IMR-90 (cell line): ENCODE results near the gene ETS1. TPM values are rescaled to one million over a fixed set of nuclear protein-coding genes. Genes with fewer than 3 reads are reported as not detected.

ENCODE experiments used
- ATAC-seq: fragments of 200-7000 bp; cut with Tn5 transposase; 2 replicates; pipeline ENCODE4 v1.9.1; 2020; ENCODE audit warnings: low read depth, mild to moderate bottlenecking, moderate library complexity
- BruUV-seq: library from RNA; stranded (reverse); fragments of 400-500 nt; replicated peaks from 2 replicates; lab custom pipeline; 2021; lab: Mats Ljungman, UMichigan
- CTCF ChIA-PET: fragments of 300-600 bp; formaldehyde crosslinking; extraction: SDS; loops from one replicate; lab custom pipeline; 2021; ENCODE audit warnings: antibody characterized with exemption; lab: Yijun Ruan, JAX
- POLR2A ChIA-PET: fragments of 300-600 bp; sonication (Branson Sonifier 250); formaldehyde crosslinking; loops from one replicate; lab custom pipeline; 2022; ENCODE audit warnings: antibody characterized with exemption; ENCODE audit not compliant: unreplicated experiment; lab: Charles Lee
- DNase-seq: peaks from one replicate; pipeline ENCODE4 v3.0.0; 2013
- H2AFZ ChIP-seq: replicated peaks from 2 replicates; pipeline ENCODE3; 2013; ENCODE audit warnings: low read length, mild to moderate bottlenecking; ENCODE audit not compliant: poor library complexity
- H2AK5ac ChIP-seq: 2 replicates; pipeline ENCODE4 v1.6.1; 2013; ENCODE audit warnings: low read depth, low read length, inconsistent platforms
- H2AK9ac ChIP-seq: replicated peaks from 2 replicates; pipeline ENCODE3; 2013; ENCODE audit warnings: mild to moderate bottlenecking, low read depth, low read length, moderate library complexity; ENCODE audit not compliant: poor library complexity
- H2BK120ac ChIP-seq: 2 replicates; pipeline ENCODE4 v1.6.1; 2013; ENCODE audit warnings: low read depth, low read length, inconsistent platforms
- H2BK15ac ChIP-seq: 3 replicates; pipeline ENCODE4 v1.6.1; 2013; ENCODE audit warnings: low read depth, low read length, inconsistent platforms
- H2BK20ac ChIP-seq: 2 replicates; pipeline ENCODE4 v1.6.1; 2013; ENCODE audit warnings: low read depth, mild to moderate bottlenecking, inconsistent platforms, low read length, moderate library complexity
- H2BK5ac ChIP-seq: 2 replicates; pipeline ENCODE4 v1.6.1; 2013; ENCODE audit warnings: mild to moderate bottlenecking, low read depth, low read length, inconsistent platforms; ENCODE audit not compliant: poor library complexity, severe bottlenecking
- H3K14ac ChIP-seq: replicated peaks from 2 replicates; pipeline ENCODE4 v1.6.1; 2013; ENCODE audit warnings: low read depth, low read length, inconsistent platforms
- H3K18ac ChIP-seq: 2 replicates; pipeline ENCODE4 v1.6.1; 2013; ENCODE audit warnings: low read depth, low read length, control low read depth
- H3K23ac ChIP-seq: 2 replicates; pipeline ENCODE4 v1.6.1; 2013; ENCODE audit warnings: low read depth, low read length, inconsistent platforms
- H3K27ac ChIP-seq: 2 replicates; pipeline ENCODE4 v1.5.1; 2013; ENCODE audit warnings: mild to moderate bottlenecking, control low read depth, low read length; ENCODE audit not compliant: insufficient read depth
- H3K27me3 ChIP-seq: 2 replicates; pipeline ENCODE4 v1.6.1; 2013; ENCODE audit warnings: low read length; ENCODE audit not compliant: control insufficient read depth, insufficient read depth
- H3K36me3 ChIP-seq: 2 replicates; pipeline ENCODE4 v1.6.1; 2013; ENCODE audit warnings: low read length, mixed read lengths; ENCODE audit not compliant: control insufficient read depth, insufficient read depth
- H3K4ac ChIP-seq: 2 replicates; pipeline ENCODE4 v1.6.1; 2013; ENCODE audit warnings: low read depth, low read length, inconsistent platforms
- H3K4me1 ChIP-seq: 2 replicates; pipeline ENCODE4 v1.6.1; 2013; ENCODE audit warnings: low read length, mixed read lengths; ENCODE audit not compliant: control insufficient read depth, insufficient read depth
- H3K4me2 ChIP-seq: 2 replicates; pipeline ENCODE4 v1.6.1; 2013; ENCODE audit warnings: low read depth, mild to moderate bottlenecking, control low read depth, low read length, moderate library complexity
- H3K4me3 ChIP-seq: 2 replicates; pipeline ENCODE4 v1.5.1; 2013; ENCODE audit warnings: low read depth, mild to moderate bottlenecking, control low read depth, low read length, moderate library complexity; ENCODE audit not compliant: insufficient read depth
- H3K56ac ChIP-seq: 2 replicates; pipeline ENCODE4 v1.6.1; 2013; ENCODE audit warnings: low read length, inconsistent platforms; ENCODE audit not compliant: insufficient read depth; ENCODE audit errors: extremely low read depth
- H3K79me1 ChIP-seq, 2 experiments: 2 replicates each; pipeline ENCODE4 v1.6.1; 2013; ENCODE audit warnings: low read length in 2 of 2, inconsistent platforms in 1 of 2, low read depth in 1 of 2
- H3K9ac ChIP-seq: 2 replicates; pipeline ENCODE4 v1.6.1; 2013; ENCODE audit warnings: low read depth, low read length, control low read depth
- H3K9me1 ChIP-seq: 2 replicates; pipeline ENCODE4 v1.6.1; 2013; ENCODE audit warnings: low read length, inconsistent platforms; ENCODE audit not compliant: insufficient read depth
- H3K9me3 ChIP-seq: 2 replicates; pipeline ENCODE4 v1.6.1; 2013; ENCODE audit warnings: low read length; ENCODE audit not compliant: control insufficient read depth, insufficient read depth
- H4K20me1 ChIP-seq: 2 replicates; pipeline ENCODE4 v1.6.1; 2013; ENCODE audit warnings: low read length, inconsistent platforms; ENCODE audit not compliant: insufficient read depth
- H4K5ac ChIP-seq: 2 replicates; pipeline ENCODE4 v1.6.1; 2013; ENCODE audit warnings: mild to moderate bottlenecking, low read depth, low read length, control low read depth
- H4K8ac ChIP-seq, 2 experiments: 2 replicates each; pipeline ENCODE4 v1.6.1; 2013; ENCODE audit warnings: low read depth in 2 of 2, low read length in 2 of 2, control low read depth in 1 of 2, inconsistent platforms in 1 of 2
- H4K91ac ChIP-seq: 2 replicates; pipeline ENCODE4 v1.6.1; 2013; ENCODE audit warnings: low read depth, low read length, inconsistent platforms; ENCODE audit not compliant: insufficient read depth
- BHLHE40 ChIP-seq: fragments of 150-350 bp; IDR thresholded peaks from 2 replicates; pipeline ENCODE4 v1.6.1; 2016; ENCODE audit warnings: mild to moderate bottlenecking, low read depth, low read length
- CEBPB ChIP-seq: IDR thresholded peaks from 2 replicates; pipeline ENCODE4 v1.6.1; 2012; ENCODE audit warnings: low read depth, low read length, improper control_type of control experiment
- FOS ChIP-seq: fragments of 150-350 bp; IDR thresholded peaks from 2 replicates; pipeline ENCODE4 v1.6.1; 2016; ENCODE audit warnings: low read depth, low read length
- MAFK ChIP-seq: IDR thresholded peaks from 2 replicates; pipeline ENCODE4 v1.6.1; 2012; ENCODE audit warnings: low read depth, low read length, improper control_type of control experiment
- MAZ ChIP-seq: IDR thresholded peaks from 2 replicates; pipeline ENCODE4 v1.6.1; 2012; ENCODE audit warnings: low read depth, mild to moderate bottlenecking, low read length, improper control_type of control experiment, moderate library complexity, borderline replicate concordance
- MXI1 ChIP-seq: IDR thresholded peaks from 2 replicates; pipeline ENCODE4 v1.6.1; 2012; ENCODE audit warnings: low read depth, mild to moderate bottlenecking, low read length, moderate library complexity, borderline replicate concordance
- NFE2L2 ChIP-seq: fragments of 150-350 bp; IDR thresholded peaks from 2 replicates; pipeline ENCODE4 v1.6.1; 2016; ENCODE audit warnings: low read depth, mild to moderate bottlenecking, low read length
- RAD21 ChIP-seq: IDR thresholded peaks from 2 replicates; pipeline ENCODE4 v1.6.1; 2012; ENCODE audit warnings: low read length, improper control_type of control experiment
- SMC3 ChIP-seq: fragments of 150-350 bp; IDR thresholded peaks from 2 replicates; pipeline ENCODE4 v1.6.1; 2016; ENCODE audit warnings: low read depth, mild to moderate bottlenecking, antibody characterized with exemption, low read length, moderate library complexity
- WGBS, 2 experiments: methylation state at CpG; one replicate each; pipeline versions ENCODE4 v1.1.5 to v1.1.7; 2013; ENCODE audit warnings: missing lambda C conversion rate in 2 of 2; ENCODE audit not compliant: insufficient read length in 1 of 2; ENCODE audit errors: extremely low coverage in 2 of 2; 5-methylcytosine and 5-hydroxymethylcytosine counted together
- dilution Hi-C: fragments of 300-500 bp; cut with HindIII; formaldehyde crosslinking; loops from one replicate; pipeline ENCODE4 v1.14.3; 2018; ENCODE audit warnings: low sequenced_read_pairs; ENCODE audit not compliant: unreplicated experiment
- in situ Hi-C: fragments of 300-500 bp; cut with MboI; formaldehyde crosslinking; loops from 3 replicates; pipeline ENCODE4 v1.14.3; 2019; ENCODE audit warnings: low sequenced_read_pairs, inconsistent platforms, mixed read lengths
- intact Hi-C: fragments of 100-400 bp; cut with micrococcal nuclease; formaldehyde crosslinking; loops from 2 replicates; pipeline ENCODE4 v1.10.0; 2022
- polyA plus RNA-seq, 3 experiments: library from polyadenylated mRNA; depleted of rRNA; stranded (reverse); fragments of >200 nt; gene quantifications; 2 replicates each; pipeline ENCODE4 v1.2.3, GENCODE V29; 2012; ENCODE audit warnings: low replicate concordance in 1 of 3
- total RNA-seq: library from RNA; depleted of rRNA; stranded (reverse); fragments of >200 nt; gene quantifications from 2 replicates; pipeline ENCODE4 v1.2.3, GENCODE V29; 2012
- TF ChIP-seq, protein P1 (sequence below): fragments of 150-350 bp; IDR thresholded peaks from 2 replicates; pipeline ENCODE4 v1.6.1; 2016; ENCODE audit warnings: low read depth, mild to moderate bottlenecking, low read length, moderate library complexity, borderline replicate concordance
- TF ChIP-seq, protein P2 (sequence below): conservative IDR thresholded peaks from 2 replicates; pipeline ENCODE4 v1.5.1; 2012; ENCODE audit warnings: mild to moderate bottlenecking, low read depth, low read length, improper control_type of control experiment
- TF ChIP-seq, protein P3 (sequence below): fragments of 150-350 bp; IDR thresholded peaks from 2 replicates; pipeline ENCODE4 v1.6.1; 2017; ENCODE audit warnings: mild to moderate bottlenecking, antibody characterized with exemption, low read length, low read depth

The ETS1 gene
- total and polyA plus RNA-seq, 2 of the 4 experiments (the other 2 are of a cell fraction), result 41.2 to 56.3 TPM

DNA sequence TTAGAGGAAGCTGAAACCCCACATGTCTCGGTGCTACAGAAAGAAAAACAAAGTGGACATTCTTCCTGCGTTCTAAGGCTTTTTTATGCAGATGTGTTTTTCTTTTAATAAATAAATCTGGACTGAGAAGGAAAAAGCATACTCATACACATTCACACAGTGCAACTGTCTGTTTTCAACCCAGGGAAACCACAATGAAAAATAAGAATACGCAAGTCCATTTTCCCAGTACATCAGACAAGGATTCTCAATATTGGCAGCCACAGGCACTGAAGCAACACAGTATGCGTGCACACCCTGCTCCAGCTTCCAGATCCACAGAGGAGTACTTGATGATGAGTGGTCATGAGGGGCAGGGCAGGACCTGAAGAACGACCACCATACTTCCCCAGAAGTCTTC lies 86.9 kb downstream of the ETS1 start:
- Histone ChIP-seq H3K18ac (peak overlapping the region; percentile 38), H3K56ac (peak overlapping the region; percentile 14; the same call in 1 of the 2 replicates), H2BK5ac (peak overlapping the region; percentile 76), H2BK120ac (peak overlapping the region; percentile 20; the same call in 1 of the 2 replicates), H3K14ac (peak overlapping the region; percentile 77), H3K23ac (peak overlapping the region; percentile 46; the same call in 1 of the 2 replicates), H3K4me1 (peaks cover 48% of the 10 kb centered on the region), H3K4me2 (peak overlapping the region; percentile 54), H2AFZ (no peak overlapping the region), H3K36me3 (no peaks in the 10 kb centered on the region), H2BK20ac (no peak overlapping the region), H3K4ac (peak overlapping the region; percentile 73; the same call in 1 of the 2 replicates), H3K9me3 (no peaks in the 10 kb centered on the region), H3K27ac (peak overlapping the region; percentile 62; the same call in 1 of the 2 replicates), H4K5ac (peak overlapping the region; percentile 5; the same call in 1 of the 2 replicates), H4K20me1 (peaks cover 85% of the 10 kb centered on the region), H3K79me1 (peaks cover 12 to 89% of the 10 kb centered on the region in 2 experiments), H4K8ac (peak overlapping the region in 1 of 2 experiments; percentile 50; a peak in 1 of 4 replicates), H3K9ac (peak overlapping the region; percentile 25; the same call in 1 of the 2 replicates), H2AK5ac (peak overlapping the region; percentile 62; the same call in 1 of the 2 replicates), H3K27me3 (no peaks in the 10 kb centered on the region), H2BK15ac (peak overlapping the region; percentile 31; the same call in 1 of the 3 replicates), H3K9me1 (peaks cover 45% of the 10 kb centered on the region), H2AK9ac (peak overlapping the region; percentile 63), H4K91ac (0 out of 2 replicates have a peak overlapping the region, but pooled peaks have one; percentile 43), H3K4me3 (no peak overlapping the region)
- ATAC-seq, result no peak
- intact Hi-C loops, result no loop called here
- ChIA-PET CTCF (interaction anchor here (1.4 kb wide), 1 partner anchor 17 kb away, joined by 4 read pairs; no protein-coding TSS in a partner anchor), POLR2A (no interaction called here)
- DNase-seq, result peak; percentile 62
- TF ChIP-seq RAD21 (no peak), NFE2L2 (no peak), FOS (no peak), MAZ (no peak), MXI1 (no peak), SMC3 (no peak), BHLHE40 (no peak), MAFK (no peak), CEBPB (no peak)
- TF ChIP-seq, protein P1, sequence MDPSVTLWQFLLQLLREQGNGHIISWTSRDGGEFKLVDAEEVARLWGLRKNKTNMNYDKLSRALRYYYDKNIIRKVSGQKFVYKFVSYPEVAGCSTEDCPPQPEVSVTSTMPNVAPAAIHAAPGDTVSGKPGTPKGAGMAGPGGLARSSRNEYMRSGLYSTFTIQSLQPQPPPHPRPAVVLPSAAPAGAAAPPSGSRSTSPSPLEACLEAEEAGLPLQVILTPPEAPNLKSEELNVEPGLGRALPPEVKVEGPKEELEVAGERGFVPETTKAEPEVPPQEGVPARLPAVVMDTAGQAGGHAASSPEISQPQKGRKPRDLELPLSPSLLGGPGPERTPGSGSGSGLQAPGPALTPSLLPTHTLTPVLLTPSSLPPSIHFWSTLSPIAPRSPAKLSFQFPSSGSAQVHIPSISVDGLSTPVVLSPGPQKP, result no peak
- TF ChIP-seq, protein P2, sequence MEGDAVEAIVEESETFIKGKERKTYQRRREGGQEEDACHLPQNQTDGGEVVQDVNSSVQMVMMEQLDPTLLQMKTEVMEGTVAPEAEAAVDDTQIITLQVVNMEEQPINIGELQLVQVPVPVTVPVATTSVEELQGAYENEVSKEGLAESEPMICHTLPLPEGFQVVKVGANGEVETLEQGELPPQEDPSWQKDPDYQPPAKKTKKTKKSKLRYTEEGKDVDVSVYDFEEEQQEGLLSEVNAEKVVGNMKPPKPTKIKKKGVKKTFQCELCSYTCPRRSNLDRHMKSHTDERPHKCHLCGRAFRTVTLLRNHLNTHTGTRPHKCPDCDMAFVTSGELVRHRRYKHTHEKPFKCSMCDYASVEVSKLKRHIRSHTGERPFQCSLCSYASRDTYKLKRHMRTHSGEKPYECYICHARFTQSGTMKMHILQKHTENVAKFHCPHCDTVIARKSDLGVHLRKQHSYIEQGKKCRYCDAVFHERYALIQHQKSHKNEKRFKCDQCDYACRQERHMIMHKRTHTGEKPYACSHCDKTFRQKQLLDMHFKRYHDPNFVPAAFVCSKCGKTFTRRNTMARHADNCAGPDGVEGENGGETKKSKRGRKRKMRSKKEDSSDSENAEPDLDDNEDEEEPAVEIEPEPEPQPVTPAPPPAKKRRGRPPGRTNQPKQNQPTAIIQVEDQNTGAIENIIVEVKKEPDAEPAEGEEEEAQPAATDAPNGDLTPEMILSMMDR, result no peak
- TF ChIP-seq, protein P3, sequence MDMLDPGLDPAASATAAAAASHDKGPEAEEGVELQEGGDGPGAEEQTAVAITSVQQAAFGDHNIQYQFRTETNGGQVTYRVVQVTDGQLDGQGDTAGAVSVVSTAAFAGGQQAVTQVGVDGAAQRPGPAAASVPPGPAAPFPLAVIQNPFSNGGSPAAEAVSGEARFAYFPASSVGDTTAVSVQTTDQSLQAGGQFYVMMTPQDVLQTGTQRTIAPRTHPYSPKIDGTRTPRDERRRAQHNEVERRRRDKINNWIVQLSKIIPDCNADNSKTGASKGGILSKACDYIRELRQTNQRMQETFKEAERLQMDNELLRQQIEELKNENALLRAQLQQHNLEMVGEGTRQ, result no peak
- in situ Hi-C loops, result loop anchor here (25.0 kb wide), 1 partner anchor 463 kb away; no protein-coding TSS in a partner anchor
- dilution Hi-C loops, result no loop called here
- BruUV-seq, result no TSS peak
- no CpG with 5 or more reads among the region's 5 CpGs for WGBS, 2 experiments
